Measurements from ENCODE around the gene ANKRD12.

The ANKRD12 gene

DNA sequence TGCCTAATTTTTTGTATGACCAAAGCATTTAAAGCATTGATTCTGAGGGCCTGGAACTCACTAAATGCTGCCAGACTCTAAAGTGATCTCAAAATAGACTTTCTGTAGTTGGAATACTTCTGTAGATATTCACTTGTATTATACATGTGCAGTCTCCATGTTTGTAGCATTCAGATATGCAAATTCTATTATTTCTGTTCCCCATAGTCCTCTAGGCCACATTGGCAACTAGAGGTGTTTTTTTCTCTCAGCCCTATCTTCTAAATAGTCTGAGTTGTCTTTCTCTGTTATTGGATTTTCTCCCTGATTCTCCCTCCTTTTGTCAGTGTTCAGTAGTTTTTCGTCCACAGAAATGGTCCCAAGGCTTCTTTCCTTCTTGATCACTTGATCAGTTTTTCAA lies 38.5 kb downstream of the ANKRD12 start:
- no peak overlapping the region for H3K4me3 ChIP-seq (ENCODE audit: low read length)
- no peak for DNase-seq (ENCODE audit: low read depth)
- TF ChIP-seq, protein P1, sequence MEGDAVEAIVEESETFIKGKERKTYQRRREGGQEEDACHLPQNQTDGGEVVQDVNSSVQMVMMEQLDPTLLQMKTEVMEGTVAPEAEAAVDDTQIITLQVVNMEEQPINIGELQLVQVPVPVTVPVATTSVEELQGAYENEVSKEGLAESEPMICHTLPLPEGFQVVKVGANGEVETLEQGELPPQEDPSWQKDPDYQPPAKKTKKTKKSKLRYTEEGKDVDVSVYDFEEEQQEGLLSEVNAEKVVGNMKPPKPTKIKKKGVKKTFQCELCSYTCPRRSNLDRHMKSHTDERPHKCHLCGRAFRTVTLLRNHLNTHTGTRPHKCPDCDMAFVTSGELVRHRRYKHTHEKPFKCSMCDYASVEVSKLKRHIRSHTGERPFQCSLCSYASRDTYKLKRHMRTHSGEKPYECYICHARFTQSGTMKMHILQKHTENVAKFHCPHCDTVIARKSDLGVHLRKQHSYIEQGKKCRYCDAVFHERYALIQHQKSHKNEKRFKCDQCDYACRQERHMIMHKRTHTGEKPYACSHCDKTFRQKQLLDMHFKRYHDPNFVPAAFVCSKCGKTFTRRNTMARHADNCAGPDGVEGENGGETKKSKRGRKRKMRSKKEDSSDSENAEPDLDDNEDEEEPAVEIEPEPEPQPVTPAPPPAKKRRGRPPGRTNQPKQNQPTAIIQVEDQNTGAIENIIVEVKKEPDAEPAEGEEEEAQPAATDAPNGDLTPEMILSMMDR (conservative IDR thresholded peaks at IDR 0.05; ENCODE audit: low read depth, low read length): no peak

GRCh38 chr18:9177031-9177430 lies 40.5 kb downstream of the ANKRD12 start:
- TF ChIP-seq, protein P1 (conservative IDR thresholded peaks at IDR 0.05; ENCODE audit: low read depth, low read length): no peak
- H3K4me3 ChIP-seq (ENCODE audit: low read length): no peak overlapping the region
- no peak for DNase-seq (ENCODE audit: low read depth)

GRCh38 chr18:9177466-9177865 lies 40.9 kb downstream of the ANKRD12 start:
- TF ChIP-seq, protein P1 (conservative IDR thresholded peaks at IDR 0.05; ENCODE audit: low read depth, low read length): no peak
- H3K4me3 ChIP-seq (ENCODE audit: low read length): no peak overlapping the region
- DNase-seq (ENCODE audit: low read depth): no peak

DNA sequence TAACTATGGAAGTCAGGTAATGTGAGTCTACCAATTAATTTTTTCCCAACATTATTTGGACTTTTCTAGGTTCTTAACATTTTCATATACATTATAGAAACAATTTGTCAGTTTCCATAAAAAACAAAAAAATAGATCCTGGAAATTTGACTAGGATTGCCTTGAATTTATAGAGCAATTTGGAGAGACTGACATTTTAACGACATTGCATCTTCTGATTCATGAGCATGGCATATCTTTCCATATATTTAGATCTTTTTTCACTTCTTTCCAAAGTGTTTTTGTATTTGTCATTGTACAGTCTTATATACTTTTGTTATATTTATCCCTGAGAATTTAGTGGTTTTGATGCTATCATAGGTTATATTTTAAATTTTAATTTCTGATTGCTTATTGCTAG lies 42.0 kb downstream of the ANKRD12 start:
- TF ChIP-seq, protein P1 (conservative IDR thresholded peaks at IDR 0.05; ENCODE audit: low read depth, low read length): no peak
- no peak overlapping the region for H3K4me3 ChIP-seq (ENCODE audit: low read length)
- no peak for DNase-seq (ENCODE audit: low read depth)

DNA sequence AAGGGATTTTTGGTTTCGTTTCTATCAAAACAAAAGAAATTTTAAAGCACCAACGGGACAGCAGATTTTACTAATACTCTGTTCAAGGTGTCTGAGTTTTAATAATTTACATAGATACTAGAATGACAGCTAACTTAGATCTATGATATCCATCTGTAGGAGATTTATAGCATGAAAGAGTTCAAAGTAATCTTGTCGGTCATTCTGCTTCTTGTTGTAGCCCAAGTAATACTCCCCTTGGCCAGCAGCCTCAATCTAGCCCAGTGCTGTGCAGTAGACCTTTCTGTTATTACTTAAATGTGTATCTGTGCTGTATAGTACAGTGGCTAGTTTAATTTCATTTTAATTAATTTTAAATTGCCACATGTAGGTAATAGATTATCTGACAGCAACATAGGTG lies 44.7 kb downstream of the ANKRD12 start:
- H3K4me3 ChIP-seq (ENCODE audit: low read length): no peak overlapping the region
- TF ChIP-seq, protein P1 (conservative IDR thresholded peaks at IDR 0.05; ENCODE audit: low read depth, low read length): no peak
- DNase-seq (ENCODE audit: low read depth): no peak

DNA sequence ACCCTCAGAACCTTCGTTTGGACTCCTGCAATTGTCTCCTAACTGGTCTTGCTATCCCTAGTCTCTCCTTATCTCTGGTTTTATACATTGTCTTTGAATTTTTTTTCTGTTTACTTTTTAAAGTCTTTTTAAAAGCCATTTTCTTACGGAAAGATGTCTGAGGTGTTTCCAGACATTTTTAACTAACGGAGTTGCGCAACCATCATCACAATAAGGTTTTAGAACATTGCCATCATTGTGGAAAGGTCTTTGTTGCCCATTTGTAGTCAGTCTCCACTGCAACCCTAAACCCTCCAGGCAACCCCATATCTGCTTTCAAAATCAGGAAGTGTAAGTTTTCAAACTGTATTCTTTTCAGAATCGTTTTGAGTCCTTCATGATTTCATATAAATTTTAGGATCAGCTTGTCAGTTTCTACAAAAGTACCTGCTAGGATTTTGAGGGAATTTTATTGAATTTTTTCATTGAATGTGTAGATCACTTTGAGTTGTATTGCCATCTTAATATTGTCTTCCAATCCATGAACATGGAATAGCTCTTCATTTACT lies 46.3 kb downstream of the ANKRD12 start:
- no peak overlapping the region for H3K4me3 ChIP-seq (ENCODE audit: low read length)
- DNase-seq (ENCODE audit: low read depth): no peak
- TF ChIP-seq, protein P1 (conservative IDR thresholded peaks at IDR 0.05; ENCODE audit: low read depth, low read length): no peak

DNA sequence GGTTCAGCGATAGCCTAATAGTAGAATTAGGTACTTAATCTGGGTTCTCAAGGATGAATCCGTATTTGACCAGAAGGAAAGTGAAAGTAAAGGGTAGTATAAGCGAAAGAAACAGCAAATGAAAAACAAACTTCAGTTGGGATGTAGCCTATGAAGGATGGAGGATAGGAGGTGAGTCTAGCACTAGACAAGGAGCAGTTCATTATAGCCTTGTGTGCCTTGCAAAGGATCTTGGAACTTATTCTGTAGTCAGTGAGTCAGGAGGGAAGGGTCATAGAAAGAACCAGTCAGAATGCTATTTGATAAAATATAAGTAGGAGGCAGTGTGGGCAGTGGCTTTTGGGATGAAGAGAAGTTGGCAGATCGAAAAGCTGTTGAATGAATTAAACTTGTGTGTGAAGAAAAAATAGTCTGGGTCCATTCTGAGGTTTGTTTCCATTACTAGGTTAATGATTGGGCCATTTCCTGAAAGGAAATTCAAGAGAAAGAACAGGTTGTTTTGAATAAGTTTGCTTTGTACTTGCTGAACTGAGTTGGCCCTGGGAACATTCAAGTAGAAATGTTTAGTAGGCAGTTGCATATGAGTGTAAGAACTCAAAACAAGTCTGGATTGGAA lies 48.5 kb downstream of the ANKRD12 start:
- TF ChIP-seq, protein P1 (conservative IDR thresholded peaks at IDR 0.05; ENCODE audit: low read depth, low read length): no peak
- H3K4me3 ChIP-seq (ENCODE audit: low read length): no peak overlapping the region
- DNase-seq (ENCODE audit: low read depth): no peak

All from retinal pigment epithelial cell (primary cell).